ENCODE measurements around the gene NDUFV3. TPM values are rescaled to one million over a fixed set of nuclear protein-coding genes. Genes with fewer than 3 reads are reported as not detected.

Gene NDUFV3
- polyA plus RNA-seq, 1 of the 3 experiments (the other 2 are of a cell fraction), result 32.9 TPM

DNA sequence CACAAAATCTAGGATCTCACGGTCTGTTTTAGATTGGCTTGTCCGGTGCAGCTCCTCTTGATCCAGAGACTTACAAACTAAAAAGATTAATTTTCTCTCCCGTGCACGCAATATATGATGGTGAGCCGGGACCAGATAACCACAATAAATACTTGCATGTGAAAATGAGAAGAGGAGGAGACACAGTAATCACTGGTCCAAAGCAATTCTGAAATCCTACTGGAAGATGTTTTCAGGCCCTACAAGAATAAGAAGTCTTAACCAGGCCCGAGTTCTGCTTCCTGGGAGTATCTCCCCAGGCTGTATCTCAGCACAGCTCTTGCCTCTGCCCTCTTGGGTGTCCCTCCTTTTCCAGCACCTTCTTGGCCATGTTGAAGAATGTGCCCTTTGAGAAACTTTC, 12.8 kb upstream of the NDUFV3 start:
- peaks cover 6 to 9% of the 10 kb centered on the region in 2 experiments; a peak in 2 of 4 replicates for H3K4me1 ChIP-seq (ENCODE audit: control insufficient read depth in 1 of 2, insufficient read depth in 2 of 2, low read depth in 1 of 2, low read length in 1 of 2)
- no peak for DNase-seq
- CTCF ChIA-PET, result no interaction called here
- H3K36me3 ChIP-seq (replicated peaks in 1 of 2; ENCODE audit: control insufficient read depth in 1 of 2, insufficient read depth in 2 of 2, low read length in 1 of 2), result peaks cover 3 to 17% of the 10 kb centered on the region in 2 experiments
- H3K9ac ChIP-seq, result peak overlapping the region; percentile 77
- WGBS (ENCODE audit: low lambda C conversion rate), result 72% methylated on average over 6 of the region's 6 CpGs
- no peak for TF ChIP-seq CTCF (IDR thresholded peaks at IDR 0.05)
- TF ChIP-seq RAD21 (IDR thresholded peaks at IDR 0.05; ENCODE audit: low read length), result no peak
- TF ChIP-seq POLR2AphosphoS5 (IDR thresholded peaks at IDR 0.05; ENCODE audit: low read depth, low read length), result no peak
- TF ChIP-seq CHD2 (IDR thresholded peaks at IDR 0.05; ENCODE audit: low read length, partially characterized antibody), result no peak
- TF ChIP-seq FOXM1 (IDR thresholded peaks at IDR 0.05; ENCODE audit: low read depth), result no peak
- no peak for TF ChIP-seq USF2 (IDR thresholded peaks at IDR 0.05; ENCODE audit: borderline replicate concordance, low read depth, low read length)
- TF ChIP-seq MEF2A (IDR thresholded peaks at IDR 0.05; ENCODE audit: borderline replicate concordance, low read depth), result no peak
- TF ChIP-seq TCF12 (IDR thresholded peaks at IDR 0.05), result no peak
- TF ChIP-seq USF1 (IDR thresholded peaks at IDR 0.05; ENCODE audit: borderline replicate concordance, low read depth), result no peak
- TF ChIP-seq NRF1 (IDR thresholded peaks at IDR 0.05; ENCODE audit: low read depth, low read length), result no peak
- no peak for TF ChIP-seq RXRA (IDR thresholded peaks at IDR 0.05; ENCODE audit: borderline replicate concordance, low read depth)
- no peak for TF ChIP-seq EZH2phosphoT487 (IDR thresholded peaks at IDR 0.05; ENCODE audit: borderline replicate concordance, low read depth)
- TF ChIP-seq JUND (IDR thresholded peaks at IDR 0.05), result no peak
- TF ChIP-seq ELF1 (IDR thresholded peaks at IDR 0.05), result no peak
- TF ChIP-seq NFIC (IDR thresholded peaks at IDR 0.05; ENCODE audit: borderline replicate concordance), result no peak
- TF ChIP-seq FOXJ3 (CRISPR knock-in tag; IDR thresholded peaks at IDR 0.05), result no peak
- H3K27ac ChIP-seq (ENCODE audit: low read depth in 2 of 2, low read length in 1 of 2), result peak overlapping the region in 1 of 2 experiments; percentile 88; a peak in 1 of 4 replicates
- H3K4me3 ChIP-seq (ENCODE audit: low read depth in 2 of 2, low read length in 1 of 2), result peak overlapping the region; percentile 85 to 88
- H3K27me3 ChIP-seq (ENCODE audit: insufficient read depth), result no peaks in the 10 kb centered on the region
- 0 out of 2 replicates have a peak, but pooled peaks cover 6% of the 10 kb centered on the region for H4K20me1 ChIP-seq (ENCODE audit: insufficient read depth)
- POLR2A ChIA-PET, result no interaction called here
- no peaks in the 10 kb centered on the region for H3K9me2 ChIP-seq
- peaks cover 49% of the 10 kb centered on the region for H3K79me2 ChIP-seq (ENCODE audit: insufficient read depth)
- no peaks in the 10 kb centered on the region for H3F3A ChIP-seq (replicated peaks; ENCODE audit: insufficient read depth)
- H2AFZ ChIP-seq (ENCODE audit: low read depth), result peak overlapping the region; percentile 80
- peak overlapping the region; percentile 95 for H3K4me2 ChIP-seq
- H3K9me3 ChIP-seq, result no peaks in the 10 kb centered on the region

GRCh38 chr21:42883921-42884320, 9.2 kb upstream of the NDUFV3 start:
- Histone ChIP-seq H3K36me3 (replicated peaks in 1 of 2; ENCODE audit: control insufficient read depth in 1 of 2, insufficient read depth in 2 of 2, low read length in 1 of 2) (peaks cover 0 to 5% of the 10 kb centered on the region in 2 experiments), H3K9me2 (no peaks in the 10 kb centered on the region), H3F3A (replicated peaks; ENCODE audit: insufficient read depth) (no peaks in the 10 kb centered on the region), H3K9me3 (no peaks in the 10 kb centered on the region), H3K27ac (ENCODE audit: low read depth in 2 of 2, low read length in 1 of 2) (no peak overlapping the region), H3K9ac (no peak overlapping the region), H3K4me3 (ENCODE audit: low read depth in 2 of 2, low read length in 1 of 2) (no peak overlapping the region), H4K20me1 (ENCODE audit: insufficient read depth) (no peaks in the 10 kb centered on the region), H3K27me3 (ENCODE audit: insufficient read depth) (no peaks in the 10 kb centered on the region), H3K4me2 (no peak overlapping the region), H2AFZ (ENCODE audit: low read depth) (no peak overlapping the region), H3K4me1 (ENCODE audit: control insufficient read depth in 1 of 2, insufficient read depth in 2 of 2, low read depth in 1 of 2, low read length in 1 of 2) (peaks cover 0 to 3% of the 10 kb centered on the region in 2 experiments; a peak in 1 of 4 replicates), H3K79me2 (ENCODE audit: insufficient read depth) (peaks cover 13% of the 10 kb centered on the region; the same call in 1 of the 2 replicates)
- 96% methylated on average over 1 of the region's 1 CpG for WGBS (ENCODE audit: low lambda C conversion rate)
- ChIA-PET CTCF (no interaction called here), POLR2A (no interaction called here)
- DNase-seq, result no peak
- no peak for TF ChIP-seq GATA2 (CRISPR knock-in tag; IDR thresholded peaks at IDR 0.05)
- no peak for TF ChIP-seq RCOR1 (IDR thresholded peaks at IDR 0.05; ENCODE audit: low read length)
- no peak for TF ChIP-seq CTCF (IDR thresholded peaks at IDR 0.05)
- no peak for TF ChIP-seq USF2 (IDR thresholded peaks at IDR 0.05; ENCODE audit: borderline replicate concordance, low read depth, low read length)
- TF ChIP-seq YY1 (IDR thresholded peaks at IDR 0.05; ENCODE audit: low read depth), result no peak
- no peak for TF ChIP-seq FOXM1 (IDR thresholded peaks at IDR 0.05; ENCODE audit: low read depth)
- no peak for TF ChIP-seq CHD2 (IDR thresholded peaks at IDR 0.05; ENCODE audit: low read length, partially characterized antibody)
- TF ChIP-seq, protein P1, sequence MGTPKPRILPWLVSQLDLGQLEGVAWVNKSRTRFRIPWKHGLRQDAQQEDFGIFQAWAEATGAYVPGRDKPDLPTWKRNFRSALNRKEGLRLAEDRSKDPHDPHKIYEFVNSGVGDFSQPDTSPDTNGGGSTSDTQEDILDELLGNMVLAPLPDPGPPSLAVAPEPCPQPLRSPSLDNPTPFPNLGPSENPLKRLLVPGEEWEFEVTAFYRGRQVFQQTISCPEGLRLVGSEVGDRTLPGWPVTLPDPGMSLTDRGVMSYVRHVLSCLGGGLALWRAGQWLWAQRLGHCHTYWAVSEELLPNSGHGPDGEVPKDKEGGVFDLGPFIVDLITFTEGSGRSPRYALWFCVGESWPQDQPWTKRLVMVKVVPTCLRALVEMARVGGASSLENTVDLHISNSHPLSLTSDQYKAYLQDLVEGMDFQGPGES (IDR thresholded peaks at IDR 0.05; ENCODE audit: low read depth, low read length), result no peak
- TF ChIP-seq TAF1 (IDR thresholded peaks at IDR 0.05; ENCODE audit: borderline replicate concordance, low read depth, low read length), result no peak
- TF ChIP-seq SMC3 (IDR thresholded peaks at IDR 0.05; ENCODE audit: low read depth, low read length), result no peak

Measured in SK-N-SH (cell line).